IPS-15b (cell line): ENCODE data around the gene GSTCD.
"Not testable (repeated sequence)": the region's sequence is repeated elsewhere in the genome, so short reads cannot be mapped to it uniquely, and the experiment has no call there.

Source experiments
- H3K27me3 ChIP-seq: one replicate; pipeline ENCODE4 v1.6.1; 2013; ENCODE audit warnings: low read length; ENCODE audit not compliant: control insufficient read depth, insufficient read depth
- H3K36me3 ChIP-seq: one replicate; pipeline ENCODE4 v1.6.1; 2013; ENCODE audit warnings: low read length; ENCODE audit not compliant: control insufficient read depth, insufficient read depth
- H3K4me1 ChIP-seq: one replicate; pipeline ENCODE4 v1.6.1; 2013; ENCODE audit warnings: mild to moderate bottlenecking, low read length; ENCODE audit not compliant: control insufficient read depth, insufficient read depth
- H3K4me3 ChIP-seq: one replicate; pipeline ENCODE4 v1.5.1; 2013; ENCODE audit warnings: low read depth, low read length
- H3K9ac ChIP-seq: one replicate; pipeline ENCODE4 v1.6.1; 2013; ENCODE audit warnings: low read depth, mild to moderate bottlenecking, low read length
- H3K9me3 ChIP-seq: one replicate; pipeline ENCODE4 v1.6.1; 2013; ENCODE audit warnings: mild to moderate bottlenecking, low read length; ENCODE audit not compliant: control insufficient read depth, insufficient read depth

GSTCD gene

DNA sequence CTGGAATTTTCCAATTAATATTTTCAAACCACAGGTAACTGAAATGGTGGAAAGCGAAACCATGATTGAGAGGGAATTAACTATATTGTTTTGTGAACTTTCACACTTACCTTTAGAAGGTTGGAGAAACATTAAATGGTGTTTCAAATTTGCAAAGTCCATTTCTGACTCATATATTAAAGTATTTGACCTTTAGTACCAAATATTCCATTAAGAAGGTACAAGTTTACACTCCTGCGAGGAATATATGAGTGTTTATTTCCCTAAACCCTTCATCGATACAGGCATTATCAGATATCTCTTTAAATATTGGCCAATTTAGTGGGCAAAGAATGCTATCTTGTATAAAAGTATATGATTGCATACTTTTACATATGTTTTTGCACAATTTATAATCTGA, 142.6 kb downstream of the GSTCD start:
- no peaks in the 10 kb centered on the region for H3K27me3 ChIP-seq
- no peaks in the 10 kb centered on the region for H3K4me1 ChIP-seq

DNA sequence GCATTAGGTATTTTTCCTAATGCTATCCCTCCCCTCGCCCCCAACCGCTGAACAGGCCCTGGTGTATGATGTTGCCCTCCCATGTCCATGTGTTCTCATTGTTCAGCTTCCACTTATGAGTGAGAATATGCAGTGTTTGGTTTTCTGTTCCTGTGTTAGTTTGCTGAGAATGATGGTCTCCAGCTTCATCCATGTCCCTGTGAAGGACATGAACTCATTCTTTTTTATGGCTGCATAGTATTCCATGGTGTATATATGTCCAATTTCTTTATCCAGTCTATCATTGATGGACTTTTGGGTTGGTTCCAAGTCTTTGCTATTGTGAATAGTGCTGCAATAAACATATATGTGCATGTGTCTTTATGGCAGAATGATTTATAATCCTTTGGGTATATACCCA, 143.6 kb downstream of the GSTCD start:
- not testable (repeated sequence) for H3K27me3 ChIP-seq, H3K4me1 ChIP-seq, H3K4me3 ChIP-seq

More for the DNA sequence above, 142.6 kb downstream of the GSTCD start:
- no peak overlapping the region for H3K9ac ChIP-seq
- no peaks in the 10 kb centered on the region for H3K9me3 ChIP-seq
- no peaks in the 10 kb centered on the region for H3K36me3 ChIP-seq
- H3K4me3 ChIP-seq: no peak overlapping the region

DNA sequence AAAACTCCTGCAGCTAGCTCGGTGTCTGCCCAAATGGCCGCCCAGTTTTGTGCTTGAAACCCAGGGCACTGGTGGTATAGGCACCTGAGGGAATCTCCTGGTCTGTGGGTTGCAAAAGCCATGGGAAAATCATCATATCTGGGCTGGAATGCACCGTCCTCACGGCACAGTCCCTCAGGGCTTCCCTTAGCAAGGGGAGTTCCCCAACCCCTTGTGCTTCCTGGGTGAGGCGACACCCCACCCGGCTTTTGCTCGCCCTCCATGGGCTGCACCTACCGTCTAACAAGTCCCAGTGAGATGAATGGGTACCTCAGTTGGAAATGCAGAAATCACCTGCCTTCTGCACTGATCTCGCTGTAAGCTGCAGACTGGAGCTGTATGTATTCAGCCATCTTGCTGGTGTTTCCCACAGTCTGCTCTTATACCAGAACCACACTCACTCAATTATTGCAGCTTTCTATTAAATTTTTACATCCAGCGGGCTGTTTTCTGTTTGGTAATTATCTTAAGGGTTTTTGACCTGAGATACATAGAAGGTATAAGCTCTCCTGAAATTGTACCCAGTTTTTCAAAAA, 150.0 kb downstream of the GSTCD start:
- Histone ChIP-seq H3K36me3 (peaks cover 3% of the 10 kb centered on the region), H3K4me1 (no peaks in the 10 kb centered on the region), H3K9me3 (peaks cover 6% of the 10 kb centered on the region)

More for the DNA sequence above, 143.6 kb downstream of the GSTCD start:
- not testable (repeated sequence) for H3K36me3 ChIP-seq, H3K9me3 ChIP-seq, H3K9ac ChIP-seq

DNA sequence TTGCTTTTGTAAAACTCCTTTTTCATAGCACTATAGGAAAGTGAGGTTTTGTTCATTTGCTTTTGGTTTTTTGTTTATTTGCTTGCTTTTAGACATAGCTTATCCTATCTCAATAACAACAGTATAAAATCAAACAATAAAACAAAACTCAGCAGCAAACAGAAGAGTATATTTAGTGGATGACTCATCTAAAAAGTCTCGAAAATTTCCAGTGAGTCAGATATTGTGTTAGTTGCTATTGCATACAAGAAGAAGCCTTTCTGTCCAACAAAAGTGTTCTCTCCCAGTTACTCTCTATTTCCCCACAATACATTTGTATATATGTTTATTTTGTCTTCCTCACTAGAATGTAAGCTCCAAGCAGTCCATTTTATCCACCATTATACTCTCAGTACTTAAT, 150.6 kb downstream of the GSTCD start:
- Histone ChIP-seq H3K36me3 (peaks cover 3% of the 10 kb centered on the region), H3K4me3 (no peak overlapping the region), H3K4me1 (no peaks in the 10 kb centered on the region), H3K27me3 (no peaks in the 10 kb centered on the region), H3K9ac (no peak overlapping the region), H3K9me3 (peaks cover 6% of the 10 kb centered on the region)

More for the DNA sequence above, 150.0 kb downstream of the GSTCD start:
- Histone ChIP-seq H3K9ac (no peak overlapping the region), H3K27me3 (no peaks in the 10 kb centered on the region), H3K4me3 (no peak overlapping the region)

DNA sequence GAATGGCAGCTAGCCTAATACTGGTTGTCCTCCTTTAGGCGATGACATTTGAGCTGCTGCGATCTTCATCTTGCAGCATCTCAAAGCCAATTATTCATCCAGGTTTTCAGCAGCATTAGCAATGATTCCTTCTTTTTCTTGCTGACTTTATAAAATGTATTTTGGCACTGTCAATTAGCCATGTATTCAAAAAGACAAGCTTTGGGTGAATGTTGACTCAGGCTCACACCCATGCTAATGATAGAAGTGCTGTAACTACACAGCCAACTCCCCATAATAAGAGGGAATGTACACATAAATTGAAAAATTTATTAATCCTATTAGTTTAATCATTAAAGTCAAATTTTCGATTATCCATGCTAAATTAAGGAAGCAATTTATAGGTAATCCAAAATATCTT, 162.4 kb downstream of the GSTCD start:
- Histone ChIP-seq H3K27me3 (no peaks in the 10 kb centered on the region), H3K36me3 (no peaks in the 10 kb centered on the region), H3K4me1 (no peaks in the 10 kb centered on the region), H3K9ac (no peak overlapping the region), H3K4me3 (no peak overlapping the region), H3K9me3 (no peaks in the 10 kb centered on the region)

DNA sequence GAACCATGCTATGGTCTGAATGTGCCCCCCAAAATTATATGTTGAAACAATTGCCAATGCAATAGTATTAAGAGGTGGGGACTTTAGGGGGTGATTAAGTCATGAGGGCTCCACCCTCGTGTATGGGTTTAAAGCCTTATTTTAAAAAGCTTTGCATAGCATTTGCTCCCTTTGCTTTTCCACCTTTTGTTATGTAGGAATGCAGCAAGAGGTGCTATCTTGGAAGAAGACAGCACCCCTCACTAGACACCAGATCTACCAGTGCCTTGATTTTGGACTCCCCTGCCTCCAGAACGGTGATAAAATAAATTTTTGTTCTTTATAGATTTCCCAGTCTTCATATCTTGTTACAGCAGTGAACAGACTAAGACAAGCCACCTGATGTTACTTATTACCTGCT, 163.4 kb downstream of the GSTCD start:
- no peak overlapping the region for H3K4me3 ChIP-seq
- no peaks in the 10 kb centered on the region for H3K9me3 ChIP-seq
- H3K27me3 ChIP-seq: no peaks in the 10 kb centered on the region
- H3K36me3 ChIP-seq: no peaks in the 10 kb centered on the region
- no peaks in the 10 kb centered on the region for H3K4me1 ChIP-seq
- no peak overlapping the region for H3K9ac ChIP-seq

DNA sequence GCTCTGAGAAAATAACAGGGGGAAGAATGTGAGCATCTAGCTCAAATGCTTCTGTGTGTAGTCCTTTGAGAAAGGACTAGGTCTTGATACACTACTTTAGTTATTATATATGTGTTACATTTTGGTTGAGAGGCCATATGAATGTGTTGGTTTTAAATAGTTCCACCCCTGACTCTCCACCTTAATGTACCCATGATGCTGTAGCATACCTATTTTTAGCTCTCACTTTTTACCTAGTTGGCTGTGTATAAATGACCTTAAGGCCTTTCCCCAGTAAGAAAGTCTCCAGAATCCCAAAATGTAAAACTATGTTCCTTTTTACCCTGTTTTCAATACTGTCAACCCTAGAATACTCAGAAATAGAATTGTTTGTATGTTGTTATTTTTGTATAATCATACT, 166.6 kb downstream of the GSTCD start:
- Histone ChIP-seq H3K36me3 (no peaks in the 10 kb centered on the region), H3K4me1 (no peaks in the 10 kb centered on the region), H3K4me3 (no peak overlapping the region), H3K9me3 (peaks cover 7% of the 10 kb centered on the region), H3K9ac (no peak overlapping the region), H3K27me3 (no peaks in the 10 kb centered on the region)

DNA sequence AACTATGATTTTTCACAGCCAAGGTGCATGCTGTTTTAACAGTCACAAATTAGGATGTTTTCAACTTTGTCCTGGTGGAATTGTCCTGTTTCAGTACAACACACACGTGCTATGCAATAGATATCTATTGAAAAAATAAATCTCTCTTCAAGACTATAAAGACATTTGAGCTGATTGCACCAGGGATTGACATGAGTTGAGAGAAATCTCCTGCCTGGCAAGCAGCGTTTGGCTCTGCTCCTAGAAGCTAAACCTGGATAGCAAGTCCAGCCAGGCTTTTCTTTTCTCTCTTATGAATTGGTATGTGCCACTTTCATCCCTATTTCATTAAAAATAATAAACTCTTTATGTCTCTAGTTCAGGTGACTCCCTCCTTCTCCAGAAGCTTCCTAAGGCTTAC, 170.1 kb downstream of the GSTCD start:
- Histone ChIP-seq H3K27me3 (no peaks in the 10 kb centered on the region), H3K4me3 (no peak overlapping the region), H3K4me1 (no peaks in the 10 kb centered on the region), H3K9me3 (peaks cover 8% of the 10 kb centered on the region), H3K36me3 (no peaks in the 10 kb centered on the region), H3K9ac (no peak overlapping the region)

DNA sequence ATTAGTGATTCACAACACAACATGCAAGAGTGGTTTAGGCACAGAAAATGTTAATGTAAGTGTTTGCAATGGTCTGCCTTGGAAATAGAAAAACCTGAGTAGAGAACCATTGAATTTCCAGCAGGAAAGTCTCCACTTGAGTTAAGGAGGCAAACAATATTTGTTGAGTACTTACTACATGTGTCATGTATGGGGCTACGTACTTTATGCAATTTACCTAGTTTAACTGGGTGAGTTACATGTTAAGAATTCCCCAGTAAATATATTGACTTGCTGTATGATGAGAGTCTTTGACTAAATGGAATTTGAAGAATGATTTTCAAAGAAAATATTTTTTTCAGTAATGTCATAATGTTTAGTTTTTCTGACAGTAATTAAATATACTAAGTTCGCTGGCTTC, 178.9 kb downstream of the GSTCD start:
- Histone ChIP-seq H3K4me3 (no peak overlapping the region), H3K4me1 (no peaks in the 10 kb centered on the region), H3K36me3 (no peaks in the 10 kb centered on the region)

DNA sequence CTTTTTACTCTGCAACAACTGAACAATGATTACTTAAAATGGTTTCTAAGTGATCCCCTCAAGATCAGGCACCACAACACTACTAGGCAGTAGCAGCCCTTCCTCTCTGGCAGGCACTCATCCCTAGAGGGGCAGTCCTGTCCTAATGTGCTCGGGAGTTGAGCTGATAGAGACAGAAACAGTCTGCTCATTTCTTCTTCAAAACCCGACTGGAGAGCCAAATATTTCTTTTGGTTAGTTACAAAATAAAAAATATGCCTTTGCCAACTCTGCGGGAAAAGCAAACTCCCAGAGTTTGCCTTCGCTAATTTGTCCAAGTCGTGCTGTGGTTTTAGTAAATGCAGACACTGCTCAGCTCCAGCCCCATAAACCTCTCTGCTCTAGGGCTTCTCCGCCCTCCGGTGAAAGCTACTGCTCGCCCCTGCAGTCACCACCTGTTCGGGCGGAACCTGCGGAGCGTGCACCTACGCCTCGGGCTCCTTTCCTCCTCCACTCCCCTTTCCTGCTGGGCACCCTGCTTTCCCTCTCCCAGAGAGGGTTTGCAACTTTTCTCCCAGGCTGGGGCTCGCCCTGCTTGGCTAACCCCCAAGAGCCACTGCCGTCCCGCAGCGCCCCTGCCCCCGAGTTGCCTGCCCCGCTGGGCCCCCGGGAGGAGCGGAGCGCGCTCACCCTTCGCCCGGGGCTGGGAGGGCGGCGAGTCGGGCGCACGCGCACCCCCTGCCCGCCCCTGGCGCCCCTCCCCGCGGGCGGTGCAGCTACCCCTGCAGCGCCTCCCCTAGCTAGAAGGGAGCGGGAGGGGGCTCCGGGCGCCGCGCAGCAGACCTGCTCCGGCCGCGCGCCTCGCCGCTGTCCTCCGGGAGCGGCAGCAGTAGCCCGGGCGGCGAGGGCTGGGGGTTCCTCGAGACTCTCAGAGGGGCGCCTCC, 186.3 kb downstream of the GSTCD start, which contains the start of gene NPNT:
TSS of gene NPNT (plus strand) at position 812 of the 923 bp plus-strand sequence. CDS start 182 bp downstream, outside the sequence.
- no peaks in the 10 kb centered on the region for H3K36me3 ChIP-seq
- H3K4me1 ChIP-seq: peaks cover 11% of the 10 kb centered on the region
- H3K4me3 ChIP-seq: peak within 1 kb of the TSS; percentile 75
- peak within 1 kb of the TSS; percentile 9 for H3K9ac ChIP-seq
- peaks cover 76% of the 10 kb centered on the region for H3K27me3 ChIP-seq
- no peaks in the 10 kb centered on the region for H3K9me3 ChIP-seq

More for the DNA sequence above, 178.9 kb downstream of the GSTCD start:
- H3K9me3 ChIP-seq: no peaks in the 10 kb centered on the region
- no peak overlapping the region for H3K9ac ChIP-seq
- H3K27me3 ChIP-seq: peaks cover 9% of the 10 kb centered on the region

DNA sequence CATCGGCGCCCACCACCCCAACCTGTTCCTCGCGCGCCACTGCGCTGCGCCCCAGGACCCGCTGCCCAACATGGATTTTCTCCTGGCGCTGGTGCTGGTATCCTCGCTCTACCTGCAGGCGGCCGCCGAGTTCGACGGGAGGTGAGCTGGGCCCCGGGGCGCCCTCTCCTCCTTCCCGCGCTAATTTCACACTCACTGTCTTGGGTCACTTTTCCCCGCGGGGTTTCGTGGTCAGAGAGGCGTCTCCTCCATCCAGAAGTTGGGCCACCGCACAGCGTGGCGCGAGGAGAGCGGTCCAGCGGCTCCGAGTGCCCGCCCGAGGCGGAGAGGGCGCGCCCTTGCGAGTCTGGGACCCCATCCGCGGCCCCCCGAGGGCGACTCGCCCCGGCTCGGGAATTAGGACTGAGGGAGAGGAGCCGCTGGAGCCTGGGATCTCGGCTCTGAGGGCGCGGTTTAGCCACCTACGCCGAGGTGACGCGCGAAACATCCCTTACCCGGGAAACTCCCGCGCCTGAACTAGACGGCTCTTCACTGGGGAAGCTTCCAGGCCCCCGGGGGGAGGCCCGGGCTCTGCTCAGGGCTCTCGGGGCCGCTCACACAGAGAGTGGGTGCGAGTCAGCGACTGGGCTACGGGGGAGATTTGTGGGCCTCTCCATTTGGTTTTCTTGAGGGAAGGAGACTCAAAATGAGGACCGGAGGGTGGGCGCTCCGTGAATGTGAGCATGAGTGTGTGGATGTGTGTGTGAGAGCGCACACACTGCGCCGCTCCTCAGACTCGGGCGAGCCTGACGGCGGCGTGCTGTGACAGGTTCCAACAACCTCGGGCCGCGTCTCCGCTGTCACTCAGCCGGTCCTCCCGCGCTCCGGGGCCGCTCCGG, 187.2 kb downstream of the GSTCD start:
- Histone ChIP-seq H3K4me3 (peak overlapping the region; percentile 75), H3K36me3 (no peaks in the 10 kb centered on the region), H3K27me3 (peaks cover 76% of the 10 kb centered on the region), H3K4me1 (peaks cover 11% of the 10 kb centered on the region), H3K9me3 (no peaks in the 10 kb centered on the region), H3K9ac (peak overlapping the region; percentile 9)
